RWPE2 (cell line): ENCODE data around the gene ZNF83.
"Not testable (repeated sequence)": the region's sequence is repeated elsewhere in the genome, so short reads cannot be mapped to it uniquely, and the experiment has no call there.

ENCODE experiments used
- ATAC-seq: fragments of 200-7000 bp; cut with Tn5 transposase; 3 replicates; pipeline ENCODE4 v1.9.1; 2021; ENCODE audit warnings: low read depth
- DNase-seq: peaks from one replicate; pipeline ENCODE4 v3.0.0-alpha.2; 2020; ENCODE audit warnings: low spot score
- H3K27ac ChIP-seq: fragments of 450-650 bp; 2 replicates; pipeline ENCODE4 v1.5.1; 2017; ENCODE audit warnings: mild to moderate bottlenecking; ENCODE audit not compliant: poor library complexity, severe bottlenecking
- H3K27me3 ChIP-seq: fragments of 250-450 bp; sonication (Bioruptor Pico); 2 replicates; pipeline ENCODE4 v1.5.1; 2021; ENCODE audit warnings: mild to moderate bottlenecking, moderate library complexity; ENCODE audit not compliant: insufficient read depth, poor library complexity, severe bottlenecking
- H3K36me3 ChIP-seq: fragments of 250-450 bp; sonication (Bioruptor Pico); 2 replicates; pipeline ENCODE4 v1.5.1; 2020; ENCODE audit warnings: low read depth, mild to moderate bottlenecking, moderate library complexity
- H3K4me1 ChIP-seq: fragments of 250-450 bp; sonication (Bioruptor Pico); 2 replicates; pipeline ENCODE4 v1.5.1; 2021; ENCODE audit warnings: mild to moderate bottlenecking, moderate library complexity; ENCODE audit not compliant: insufficient read depth, poor library complexity, severe bottlenecking
- H3K4me3 ChIP-seq: fragments of 250-450 bp; sonication (Bioruptor Pico); 2 replicates; pipeline ENCODE4 v1.5.1; 2021; ENCODE audit warnings: mild to moderate bottlenecking, moderate library complexity; ENCODE audit not compliant: severe bottlenecking
- H3K9me3 ChIP-seq: fragments of 250-450 bp; sonication (Bioruptor Pico); 2 replicates; pipeline ENCODE4 v1.5.1; 2021; ENCODE audit warnings: mild to moderate bottlenecking, moderate library complexity; ENCODE audit not compliant: severe bottlenecking
- TF ChIP-seq, protein P1 (sequence below): fragments of 450-650 bp; IDR thresholded peaks from one replicate; pipeline ENCODE4 v1.5.1; 2017; ENCODE audit warnings: mild to moderate bottlenecking, moderate library complexity; ENCODE audit not compliant: poor library complexity, severe bottlenecking

ZNF83 gene

DNA sequence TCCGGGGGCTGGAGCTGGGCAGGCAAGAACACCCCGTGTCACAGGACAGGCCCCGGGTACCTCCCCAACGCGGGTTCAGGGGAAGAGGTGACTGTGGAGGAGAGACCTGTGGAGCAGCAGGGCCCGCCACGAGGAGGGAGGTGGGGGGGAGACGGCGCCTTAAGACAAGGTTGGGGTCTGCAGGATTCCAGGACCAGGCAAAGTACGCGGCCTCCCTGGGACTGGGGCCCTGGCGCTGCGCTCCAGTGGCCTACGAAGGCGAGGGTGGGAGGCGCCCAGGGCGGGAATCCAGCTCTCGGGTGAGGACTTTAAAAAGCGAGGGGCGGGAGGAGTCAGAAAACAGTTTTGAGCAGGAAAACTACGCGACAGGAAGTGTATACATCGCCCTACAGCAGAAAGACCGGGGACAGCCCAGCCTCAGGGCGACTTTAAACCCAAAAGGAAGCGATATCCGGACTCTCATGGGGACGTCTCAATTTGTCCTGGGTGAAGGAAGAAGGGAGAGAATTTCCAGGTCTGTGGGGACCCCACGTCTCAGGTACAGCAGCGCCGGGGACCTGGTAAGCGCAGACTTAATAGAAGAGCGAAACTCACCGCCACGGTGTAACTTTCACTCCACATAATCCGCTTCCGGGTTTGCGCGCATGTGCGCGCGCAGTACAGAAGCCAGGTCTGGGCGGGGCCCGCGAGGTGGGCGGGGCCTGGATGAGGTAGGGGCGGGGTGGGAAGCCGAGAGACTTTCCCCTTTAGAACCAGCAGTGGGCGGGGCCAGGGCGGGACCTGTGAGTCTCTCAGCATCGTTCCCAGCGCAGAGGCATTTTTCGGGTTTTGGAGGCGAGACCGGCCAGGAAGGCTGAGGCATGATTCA, at the start of gene ZNF83:
Gene ZNF83 (minus strand): TSS at position 638 of the 868 bp plus-strand sequence.
- peaks cover 14% of the 10 kb centered on the region for H3K36me3 ChIP-seq
- DNase-seq = peak; percentile 98
- no peaks in the 10 kb centered on the region for H3K9me3 ChIP-seq
- peak within 1 kb of the TSS; percentile 74 for H3K27ac ChIP-seq
- H3K27me3 ChIP-seq = no peaks in the 10 kb centered on the region
- H3K4me3 ChIP-seq = peak within 1 kb of the TSS; percentile 50
- peak; percentile 85 for ATAC-seq
- TF ChIP-seq, protein P1, sequence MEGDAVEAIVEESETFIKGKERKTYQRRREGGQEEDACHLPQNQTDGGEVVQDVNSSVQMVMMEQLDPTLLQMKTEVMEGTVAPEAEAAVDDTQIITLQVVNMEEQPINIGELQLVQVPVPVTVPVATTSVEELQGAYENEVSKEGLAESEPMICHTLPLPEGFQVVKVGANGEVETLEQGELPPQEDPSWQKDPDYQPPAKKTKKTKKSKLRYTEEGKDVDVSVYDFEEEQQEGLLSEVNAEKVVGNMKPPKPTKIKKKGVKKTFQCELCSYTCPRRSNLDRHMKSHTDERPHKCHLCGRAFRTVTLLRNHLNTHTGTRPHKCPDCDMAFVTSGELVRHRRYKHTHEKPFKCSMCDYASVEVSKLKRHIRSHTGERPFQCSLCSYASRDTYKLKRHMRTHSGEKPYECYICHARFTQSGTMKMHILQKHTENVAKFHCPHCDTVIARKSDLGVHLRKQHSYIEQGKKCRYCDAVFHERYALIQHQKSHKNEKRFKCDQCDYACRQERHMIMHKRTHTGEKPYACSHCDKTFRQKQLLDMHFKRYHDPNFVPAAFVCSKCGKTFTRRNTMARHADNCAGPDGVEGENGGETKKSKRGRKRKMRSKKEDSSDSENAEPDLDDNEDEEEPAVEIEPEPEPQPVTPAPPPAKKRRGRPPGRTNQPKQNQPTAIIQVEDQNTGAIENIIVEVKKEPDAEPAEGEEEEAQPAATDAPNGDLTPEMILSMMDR = no peak
- no peaks in the 10 kb centered on the region for H3K4me1 ChIP-seq

DNA sequence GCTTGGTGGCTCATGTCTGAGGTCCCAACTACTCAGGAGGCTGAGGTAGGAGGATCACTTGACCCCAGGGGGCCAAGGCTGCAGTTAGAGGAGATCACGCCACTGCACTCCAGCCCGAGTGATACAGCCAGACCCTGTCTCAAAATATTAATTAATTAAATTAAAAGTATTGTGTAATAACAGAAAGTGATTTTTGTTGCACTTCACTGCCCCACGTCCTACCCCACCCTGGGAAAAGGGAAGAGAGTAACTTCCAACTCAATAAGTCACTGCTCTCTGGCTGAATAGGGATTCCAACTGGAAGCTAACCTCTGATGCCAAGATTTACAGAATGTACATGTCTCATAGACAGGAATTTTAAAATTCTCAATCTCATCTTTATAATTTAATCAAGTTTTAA, 49.5 kb upstream of the ZNF83 start:
- no peak for ATAC-seq
- H3K36me3 ChIP-seq = peaks cover 3% of the 10 kb centered on the region; the same call in 1 of the 2 replicates
- TF ChIP-seq, protein P1 = no peak
- no peaks in the 10 kb centered on the region for H3K27me3 ChIP-seq
- no peak overlapping the region for H3K4me3 ChIP-seq
- no peak overlapping the region for H3K27ac ChIP-seq
- no peak for DNase-seq
- peaks cover 2% of the 10 kb centered on the region for H3K9me3 ChIP-seq
- no peaks in the 10 kb centered on the region for H3K4me1 ChIP-seq

DNA sequence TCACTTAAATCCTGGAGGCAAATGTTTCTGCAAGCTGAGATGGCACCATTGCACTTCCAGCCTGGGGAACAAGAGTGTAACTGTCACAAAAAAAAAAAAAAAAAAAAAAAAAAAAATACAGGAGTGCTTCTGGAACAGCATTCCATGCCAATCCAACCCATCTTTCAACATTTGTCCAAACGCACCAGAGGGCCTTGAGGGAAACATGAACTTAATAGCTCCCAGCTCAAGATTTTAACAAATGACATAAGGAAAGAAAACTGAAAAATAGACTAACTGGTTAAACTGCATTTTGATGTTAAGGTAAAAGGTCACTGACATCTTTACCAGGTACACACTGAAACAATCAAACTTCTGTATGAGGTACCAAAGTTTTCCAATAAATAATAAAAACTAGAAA, 47.7 kb upstream of the ZNF83 start:
- H3K27me3 ChIP-seq = no peaks in the 10 kb centered on the region
- H3K4me3 ChIP-seq = no peak overlapping the region
- H3K36me3 ChIP-seq = peaks cover 3% of the 10 kb centered on the region; the same call in 1 of the 2 replicates
- no peak overlapping the region for H3K27ac ChIP-seq
- ATAC-seq (no peak), DNase-seq (no peak)
- H3K4me1 ChIP-seq = no peaks in the 10 kb centered on the region
- no peaks in the 10 kb centered on the region for H3K9me3 ChIP-seq
- TF ChIP-seq, protein P1 = no peak

DNA sequence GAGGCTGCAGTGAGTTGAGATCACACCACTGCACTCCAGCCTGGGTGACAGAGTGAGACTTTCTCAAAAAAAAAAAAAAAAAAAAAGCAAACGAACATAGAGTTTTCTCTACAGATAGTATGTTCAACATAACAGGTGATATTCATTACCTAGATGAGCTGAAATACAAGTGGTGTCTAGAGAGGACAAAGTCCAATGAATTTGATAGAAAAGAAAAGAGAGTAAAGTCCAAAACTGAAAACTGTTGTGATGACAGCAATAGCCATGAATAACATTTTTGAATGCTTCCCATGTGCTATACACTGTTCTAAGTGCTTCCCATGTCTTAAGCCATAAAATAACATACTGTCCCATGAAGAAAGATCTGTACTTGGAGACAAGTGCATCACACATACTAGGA, 43.1 kb upstream of the ZNF83 start:
- not testable (repeated sequence) for DNase-seq, H3K4me1 ChIP-seq, H3K27me3 ChIP-seq, H3K36me3 ChIP-seq, ATAC-seq, H3K9me3 ChIP-seq, H3K4me3 ChIP-seq, H3K27ac ChIP-seq

DNA sequence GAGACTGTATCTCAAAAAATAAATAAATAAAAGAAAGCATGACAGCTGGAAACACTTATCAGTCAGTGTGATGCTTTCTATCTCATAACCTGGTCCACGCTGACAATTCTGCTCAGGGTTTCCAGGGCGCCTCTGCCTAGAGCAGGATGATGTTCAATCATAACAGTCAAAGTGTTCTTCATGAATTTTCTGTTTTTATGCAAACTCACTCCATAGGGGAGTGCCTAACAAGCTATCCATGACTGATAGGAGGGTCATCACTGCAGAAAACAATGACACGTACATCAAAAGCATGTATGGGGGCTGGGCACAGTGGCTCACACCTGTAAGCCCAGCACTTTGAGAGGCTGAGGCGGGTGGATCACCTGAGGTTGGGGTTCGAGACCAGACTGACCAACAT, 41.4 kb upstream of the ZNF83 start:
- no peak overlapping the region for H3K4me3 ChIP-seq
- H3K27me3 ChIP-seq = no peaks in the 10 kb centered on the region
- no peak for ATAC-seq

DNA sequence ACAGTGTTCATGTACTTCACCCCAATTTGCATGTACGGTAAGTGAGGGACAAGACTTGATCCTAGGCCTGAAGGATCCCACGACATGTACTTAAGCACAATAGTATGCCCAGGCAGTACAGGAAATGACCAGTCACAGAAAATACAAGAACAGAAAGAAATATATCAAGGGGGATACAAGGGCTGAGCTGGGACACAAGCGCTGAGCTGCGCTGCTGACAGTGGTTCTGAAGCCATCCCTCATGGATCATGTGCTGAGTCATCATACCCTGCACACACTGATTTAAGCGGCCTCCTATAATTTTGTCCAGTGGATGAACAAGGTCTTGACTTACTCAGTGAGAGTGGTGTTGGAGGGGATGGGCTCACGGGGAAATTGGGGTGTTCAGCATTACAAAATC, 37.1 kb upstream of the ZNF83 start:
- H3K4me3 ChIP-seq, H3K27ac ChIP-seq, DNase-seq, ATAC-seq, H3K9me3 ChIP-seq, H3K4me1 ChIP-seq, H3K27me3 ChIP-seq: not testable (repeated sequence)
- peaks cover 21% of the 10 kb centered on the region for H3K36me3 ChIP-seq

More for the DNA sequence above, 41.4 kb upstream of the ZNF83 start:
- Histone ChIP-seq H3K36me3 (peaks cover 3% of the 10 kb centered on the region; the same call in 1 of the 2 replicates), H3K4me1 (no peaks in the 10 kb centered on the region), H3K27ac (no peak overlapping the region), H3K9me3 (no peaks in the 10 kb centered on the region)
- TF ChIP-seq, protein P1 = no peak
- DNase-seq = no peak
